K562 (cell line): Measurements from ENCODE around the gene CDC45. TPM values are rescaled to one million over a fixed set of nuclear protein-coding genes. Genes with fewer than 3 reads are reported as not detected.

Source experiments
- BRCA1 ChIP-seq, 2 experiments: fragments of 450-650 bp in 1 of 2; sonication (generic) in 1 of 2; formaldehyde crosslinking in 1 of 2; IDR thresholded peaks; 2 replicates each; pipeline versions ENCODE4 v1.5.0 to v1.6.1; 2017 to 2020; ENCODE audit warnings: mild to moderate bottlenecking in 1 of 2, missing genetic modification reagents in 1 of 2
- BRF1 ChIP-seq: IDR thresholded peaks from 3 replicates; pipeline ENCODE4 v1.6.1; 2011; ENCODE audit warnings: borderline replicate concordance, mild to moderate bottlenecking; ENCODE audit not compliant: insufficient read length; ENCODE audit errors: extremely low read depth
- CCNT2 ChIP-seq: IDR thresholded peaks from 2 replicates; pipeline ENCODE4 v1.6.1; 2011; ENCODE audit warnings: borderline replicate concordance, low read depth, mild to moderate bottlenecking, moderate library complexity, mixed read lengths, low read length; ENCODE audit not compliant: insufficient read length; ENCODE audit errors: extremely low read depth
- ERF ChIP-seq: fragments of 450-650 bp; formaldehyde crosslinking; IDR thresholded peaks from 2 replicates; pipeline ENCODE4 v1.4.0; 2020; ENCODE audit warnings: mild to moderate bottlenecking, mixed read lengths
- KAT8 ChIP-seq: fragments of 450-650 bp; IDR thresholded peaks from 2 replicates; pipeline ENCODE4 v1.6.1; 2016; ENCODE audit warnings: low read depth, mild to moderate bottlenecking
- MAFG ChIP-seq: fragments of 450-650 bp; conservative IDR thresholded peaks from 2 replicates; pipeline ENCODE4 v1.6.1; 2016; ENCODE audit warnings: missing genetic modification characterization, missing compliant biosample characterization
- MAX ChIP-seq: sonication (generic); formaldehyde crosslinking; IDR thresholded peaks from 2 replicates; pipeline ENCODE4 v1.9.0; 2022; ENCODE audit warnings: mild to moderate bottlenecking, missing genetic modification reagents
- MEF2D ChIP-seq: conservative IDR thresholded peaks from 2 replicates; pipeline ENCODE4 v1.6.1; 2016; ENCODE audit warnings: low read depth, missing genetic modification characterization, missing compliant biosample characterization
- PHTF2 ChIP-seq: fragments of 250-450 bp; sonication (Bioruptor Pico); IDR thresholded peaks from 2 replicates; pipeline ENCODE4 v1.5.0; 2021; ENCODE audit warnings: mild to moderate bottlenecking
- SNAPC5 ChIP-seq: fragments of 250-450 bp; sonication (Bioruptor Pico); IDR thresholded peaks from 2 replicates; pipeline ENCODE4 v1.8.0; 2021; ENCODE audit warnings: moderate library complexity, mild to moderate bottlenecking, inconsistent platforms
- SPI1 ChIP-seq: IDR thresholded peaks from 2 replicates; pipeline ENCODE4 v1.6.1; 2011; ENCODE audit warnings: low read depth, low read length, control low read depth, borderline replicate concordance
- ZC3H8 ChIP-seq: fragments of 450-650 bp; IDR thresholded peaks from 2 replicates; pipeline ENCODE4 v1.6.1; 2017
- ZNF124 ChIP-seq: sonication (generic); formaldehyde crosslinking; IDR thresholded peaks from 2 replicates; pipeline ENCODE4 v1.8.1; 2022; ENCODE audit warnings: missing genetic modification reagents
- ZNF277 ChIP-seq: fragments of 250-450 bp; sonication (Bioruptor Pico); IDR thresholded peaks from 2 replicates; pipeline ENCODE4 v1.8.0; 2022; ENCODE audit warnings: inconsistent platforms, mild to moderate bottlenecking, moderate library complexity, borderline replicate concordance
- ZNF41 ChIP-seq: fragments of 250-450 bp; sonication (Bioruptor Pico); conservative IDR thresholded peaks from 2 replicates; pipeline ENCODE4 v1.4.0; 2020; ENCODE audit warnings: mild to moderate bottlenecking
- polyA plus RNA-seq, 8 experiments: library from polyadenylated mRNA; depleted of rRNA in 4 of 8; stranded (reverse) in 5 of 8; unstranded in 3 of 8; fragments of >200 nt; fragmentation: Nextera tagmentation in 2 of 8; fragmentation: Illumina TruSeq in 1 of 8; extraction: Ambion mirVana in 2 of 8; extraction: Trizol in 1 of 8; gene quantifications; 2 replicates each; pipeline versions ENCODE4 v1.2.1 to v1.2.3, GENCODE V29; 2011 to 2014; ENCODE audit warnings: inconsistent platforms in 1 of 8, missing spikeins in 1 of 8
- total RNA-seq, 7 experiments: library from RNA; depleted of rRNA in 6 of 7; stranded (reverse); fragments of >200 nt in 6 of 7; fragmentation: Illumina TruSeq in 2 of 7; extraction: Trizol in 2 of 7; gene quantifications; 2 replicates each; pipeline versions ENCODE4 v1.2.1 to v1.2.3, GENCODE V29; 2011 to 2021; ENCODE audit warnings: low replicate concordance in 1 of 7
- TF ChIP-seq, protein P1 (sequence below), 3 experiments: IDR thresholded peaks in 2 of 3; conservative IDR thresholded peaks in 1 of 3; 2 replicates each; pipeline ENCODE4 v1.5.1; 2011 to 2012; ENCODE audit warnings: low read length in 3 of 3, mild to moderate bottlenecking in 3 of 3, control low read depth in 2 of 3, improper control_type of control experiment in 1 of 3, inconsistent platforms in 1 of 3, low read depth in 1 of 3, mixed read lengths in 1 of 3, moderate library complexity in 1 of 3; ENCODE audit not compliant: insufficient read depth in 2 of 3
- TF ChIP-seq, protein P2 (sequence below): sonication (generic); formaldehyde crosslinking; IDR thresholded peaks from 2 replicates; pipeline ENCODE4 v1.8.0; 2022; ENCODE audit warnings: mild to moderate bottlenecking, missing genetic modification reagents
- TF ChIP-seq, protein P3 (sequence below), 2 experiments: fragments of 450-650 bp in 1 of 2; sonication (generic) in 1 of 2; formaldehyde crosslinking; conservative IDR thresholded peaks; 2 replicates each; pipeline versions ENCODE4 v1.4.0 to v1.8.1; 2020 to 2022; ENCODE audit warnings: mild to moderate bottlenecking in 1 of 2, missing genetic modification reagents in 1 of 2

The CDC45 gene
- total and polyA plus RNA-seq, 9 of the 15 experiments (the other 6 are each of a cell fraction or from before 2014, with no cell fraction given), result 251 to 580 (median 410) TPM

DNA sequence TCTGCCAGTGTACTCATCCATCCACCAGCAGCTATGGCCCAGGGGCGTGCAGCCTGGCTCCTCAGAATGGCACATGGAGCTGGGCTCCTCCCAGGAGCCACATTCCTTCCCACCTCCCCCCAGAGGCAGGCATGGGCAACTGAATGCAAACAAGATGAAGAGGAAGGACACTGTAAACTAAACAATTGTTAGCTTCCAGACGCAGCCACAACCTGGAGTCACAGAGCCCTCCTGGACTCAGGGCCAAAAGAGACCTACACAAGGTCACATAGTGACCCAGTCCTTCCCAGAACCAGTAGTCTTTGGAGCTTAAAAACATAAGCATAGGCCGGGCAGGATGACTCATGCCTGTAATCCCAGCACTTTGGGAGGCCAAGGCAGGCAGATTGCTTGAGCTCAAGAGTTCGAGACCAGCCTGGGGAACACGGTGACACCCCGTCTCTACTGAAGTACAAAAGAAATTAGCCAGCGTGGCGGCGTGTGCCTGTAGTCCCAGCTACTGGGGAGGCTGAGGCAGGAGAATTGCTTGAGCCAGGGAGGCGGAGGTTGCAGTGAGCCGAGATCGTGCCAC, 75.2 kb downstream of the CDC45 start (continued):
- TF ChIP-seq MAX (CRISPR knock-in tag) (0 out of 2 replicates have a peak, but pooled peaks have one; percentile 10), BRCA1 (IDR thresholded peaks at IDR 0.05) (no peak), BRCA1 (CRISPR knock-in tag; IDR thresholded peaks at IDR 0.05) (no peak), CCNT2 (no peak), ZC3H8 (no peak), MEF2D (tag) (no peak), ERF (CRISPR knock-in tag) (no peak), SPI1 (no peak), BRF1 (no peak), KAT8 (no peak), ZNF277 (CRISPR knock-in tag) (no peak), PHTF2 (no peak), ZNF41 (CRISPR knock-in tag) (no peak), SNAPC5 (CRISPR knock-in tag) (no peak), MAFG (tag) (no peak), ZNF124 (CRISPR knock-in tag) (no peak)
- TF ChIP-seq, protein P1, sequence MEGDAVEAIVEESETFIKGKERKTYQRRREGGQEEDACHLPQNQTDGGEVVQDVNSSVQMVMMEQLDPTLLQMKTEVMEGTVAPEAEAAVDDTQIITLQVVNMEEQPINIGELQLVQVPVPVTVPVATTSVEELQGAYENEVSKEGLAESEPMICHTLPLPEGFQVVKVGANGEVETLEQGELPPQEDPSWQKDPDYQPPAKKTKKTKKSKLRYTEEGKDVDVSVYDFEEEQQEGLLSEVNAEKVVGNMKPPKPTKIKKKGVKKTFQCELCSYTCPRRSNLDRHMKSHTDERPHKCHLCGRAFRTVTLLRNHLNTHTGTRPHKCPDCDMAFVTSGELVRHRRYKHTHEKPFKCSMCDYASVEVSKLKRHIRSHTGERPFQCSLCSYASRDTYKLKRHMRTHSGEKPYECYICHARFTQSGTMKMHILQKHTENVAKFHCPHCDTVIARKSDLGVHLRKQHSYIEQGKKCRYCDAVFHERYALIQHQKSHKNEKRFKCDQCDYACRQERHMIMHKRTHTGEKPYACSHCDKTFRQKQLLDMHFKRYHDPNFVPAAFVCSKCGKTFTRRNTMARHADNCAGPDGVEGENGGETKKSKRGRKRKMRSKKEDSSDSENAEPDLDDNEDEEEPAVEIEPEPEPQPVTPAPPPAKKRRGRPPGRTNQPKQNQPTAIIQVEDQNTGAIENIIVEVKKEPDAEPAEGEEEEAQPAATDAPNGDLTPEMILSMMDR (IDR thresholded peaks at IDR 0.05 in 2 of 3, conservative IDR thresholded peaks at IDR 0.05 in 1 of 3; ENCODE audit: insufficient read depth in 2 of 3, low read depth in 1 of 3, low read length in 3 of 3), result peak; percentile 30 to 32 (median 31); a peak in 3 of 6 replicates
- TF ChIP-seq, protein P2, sequence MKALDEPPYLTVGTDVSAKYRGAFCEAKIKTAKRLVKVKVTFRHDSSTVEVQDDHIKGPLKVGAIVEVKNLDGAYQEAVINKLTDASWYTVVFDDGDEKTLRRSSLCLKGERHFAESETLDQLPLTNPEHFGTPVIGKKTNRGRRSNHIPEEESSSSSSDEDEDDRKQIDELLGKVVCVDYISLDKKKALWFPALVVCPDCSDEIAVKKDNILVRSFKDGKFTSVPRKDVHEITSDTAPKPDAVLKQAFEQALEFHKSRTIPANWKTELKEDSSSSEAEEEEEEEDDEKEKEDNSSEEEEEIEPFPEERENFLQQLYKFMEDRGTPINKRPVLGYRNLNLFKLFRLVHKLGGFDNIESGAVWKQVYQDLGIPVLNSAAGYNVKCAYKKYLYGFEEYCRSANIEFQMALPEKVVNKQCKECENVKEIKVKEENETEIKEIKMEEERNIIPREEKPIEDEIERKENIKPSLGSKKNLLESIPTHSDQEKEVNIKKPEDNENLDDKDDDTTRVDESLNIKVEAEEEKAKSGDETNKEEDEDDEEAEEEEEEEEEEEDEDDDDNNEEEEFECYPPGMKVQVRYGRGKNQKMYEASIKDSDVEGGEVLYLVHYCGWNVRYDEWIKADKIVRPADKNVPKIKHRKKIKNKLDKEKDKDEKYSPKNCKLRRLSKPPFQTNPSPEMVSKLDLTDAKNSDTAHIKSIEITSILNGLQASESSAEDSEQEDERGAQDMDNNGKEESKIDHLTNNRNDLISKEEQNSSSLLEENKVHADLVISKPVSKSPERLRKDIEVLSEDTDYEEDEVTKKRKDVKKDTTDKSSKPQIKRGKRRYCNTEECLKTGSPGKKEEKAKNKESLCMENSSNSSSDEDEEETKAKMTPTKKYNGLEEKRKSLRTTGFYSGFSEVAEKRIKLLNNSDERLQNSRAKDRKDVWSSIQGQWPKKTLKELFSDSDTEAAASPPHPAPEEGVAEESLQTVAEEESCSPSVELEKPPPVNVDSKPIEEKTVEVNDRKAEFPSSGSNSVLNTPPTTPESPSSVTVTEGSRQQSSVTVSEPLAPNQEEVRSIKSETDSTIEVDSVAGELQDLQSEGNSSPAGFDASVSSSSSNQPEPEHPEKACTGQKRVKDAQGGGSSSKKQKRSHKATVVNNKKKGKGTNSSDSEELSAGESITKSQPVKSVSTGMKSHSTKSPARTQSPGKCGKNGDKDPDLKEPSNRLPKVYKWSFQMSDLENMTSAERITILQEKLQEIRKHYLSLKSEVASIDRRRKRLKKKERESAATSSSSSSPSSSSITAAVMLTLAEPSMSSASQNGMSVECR, result 0 out of 2 replicates have a peak, but pooled peaks have one; percentile 27
- TF ChIP-seq, protein P3, sequence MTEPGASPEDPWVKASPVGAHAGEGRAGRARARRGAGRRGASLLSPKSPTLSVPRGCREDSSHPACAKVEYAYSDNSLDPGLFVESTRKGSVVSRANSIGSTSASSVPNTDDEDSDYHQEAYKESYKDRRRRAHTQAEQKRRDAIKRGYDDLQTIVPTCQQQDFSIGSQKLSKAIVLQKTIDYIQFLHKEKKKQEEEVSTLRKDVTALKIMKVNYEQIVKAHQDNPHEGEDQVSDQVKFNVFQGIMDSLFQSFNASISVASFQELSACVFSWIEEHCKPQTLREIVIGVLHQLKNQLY (CRISPR knock-in tag; conservative IDR thresholded peaks at IDR 0.05), result no peak
